ENCODE measurements around the gene PDZD2. TPM values are rescaled to one million over a fixed set of nuclear protein-coding genes. Genes with fewer than 3 reads are reported as not detected.
A peak's percentile ranks its signal among the peaks of the same experiment; 100 is the strongest.

Gene PDZD2
- total RNA-seq, 2 experiments from 2014 or later = 1.3 to 1.8 TPM

DNA sequence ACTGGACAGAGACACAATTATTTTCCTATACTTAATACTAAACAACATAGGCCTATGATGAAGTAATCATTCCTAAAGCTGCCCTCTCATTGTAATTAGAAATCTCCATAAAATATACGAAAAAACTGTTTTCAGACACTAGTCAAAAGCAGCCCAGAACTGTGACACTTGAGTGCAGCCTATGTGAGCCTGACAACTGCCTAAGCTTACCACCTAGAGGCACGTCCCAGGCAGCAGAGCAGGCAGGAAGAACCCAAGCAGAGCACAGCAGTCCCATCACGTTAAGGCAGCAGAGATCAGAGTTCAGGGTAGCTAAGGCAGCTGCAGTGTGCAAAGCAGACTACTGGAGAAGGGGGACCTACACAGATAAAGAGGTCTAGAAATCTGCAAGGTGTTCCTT lies 488.8 kb downstream of the PDZD2 start:
- H3K36me3 ChIP-seq (ENCODE audit: insufficient read depth, low read length) = peaks cover 37% of the 10 kb centered on the region
- Mint-ChIP-seq H3K4me1 (ENCODE audit: low read depth) (peaks cover 63% of the 10 kb centered on the region), H3K9me3 (no peaks in the 10 kb centered on the region), H3K27ac (no peak overlapping the region), H3K4me3 (no peak overlapping the region), H3K36me3 (ENCODE audit: low read depth) (peaks cover 90% of the 10 kb centered on the region), H3K27me3 (no peaks in the 10 kb centered on the region)
- no peak overlapping the region for H3K27ac ChIP-seq (ENCODE audit: low read depth in 1 of 2, low read length in 2 of 2)
- intact Hi-C loops (cut with DNase I, micrococcal nuclease) = no loop called here
- no peaks in the 10 kb centered on the region for H3K9me3 ChIP-seq (ENCODE audit: control insufficient read depth in 1 of 2, insufficient read depth in 1 of 2, low read length in 2 of 2)
- ChIA-PET POLR2A (interaction anchor here (1.2 kb wide), 1 partner anchor 46 kb away, joined by 4 read pairs; the partner anchor contains the start of gene GOLPH3), CTCF (no interaction called here)
- H3K27me3 ChIP-seq (ENCODE audit: control insufficient read depth in 1 of 2, insufficient read depth in 2 of 2, low read length in 2 of 2) = no peaks in the 10 kb centered on the region
- ATAC-seq (ENCODE audit: poor library complexity) (no peak), DNase-seq (no peak)
- H3K4me3 ChIP-seq (ENCODE audit: low read length) = no peak overlapping the region
- no peaks in the 10 kb centered on the region for H3K4me1 ChIP-seq (ENCODE audit: insufficient read depth, low read length)
- TF ChIP-seq, protein P1, sequence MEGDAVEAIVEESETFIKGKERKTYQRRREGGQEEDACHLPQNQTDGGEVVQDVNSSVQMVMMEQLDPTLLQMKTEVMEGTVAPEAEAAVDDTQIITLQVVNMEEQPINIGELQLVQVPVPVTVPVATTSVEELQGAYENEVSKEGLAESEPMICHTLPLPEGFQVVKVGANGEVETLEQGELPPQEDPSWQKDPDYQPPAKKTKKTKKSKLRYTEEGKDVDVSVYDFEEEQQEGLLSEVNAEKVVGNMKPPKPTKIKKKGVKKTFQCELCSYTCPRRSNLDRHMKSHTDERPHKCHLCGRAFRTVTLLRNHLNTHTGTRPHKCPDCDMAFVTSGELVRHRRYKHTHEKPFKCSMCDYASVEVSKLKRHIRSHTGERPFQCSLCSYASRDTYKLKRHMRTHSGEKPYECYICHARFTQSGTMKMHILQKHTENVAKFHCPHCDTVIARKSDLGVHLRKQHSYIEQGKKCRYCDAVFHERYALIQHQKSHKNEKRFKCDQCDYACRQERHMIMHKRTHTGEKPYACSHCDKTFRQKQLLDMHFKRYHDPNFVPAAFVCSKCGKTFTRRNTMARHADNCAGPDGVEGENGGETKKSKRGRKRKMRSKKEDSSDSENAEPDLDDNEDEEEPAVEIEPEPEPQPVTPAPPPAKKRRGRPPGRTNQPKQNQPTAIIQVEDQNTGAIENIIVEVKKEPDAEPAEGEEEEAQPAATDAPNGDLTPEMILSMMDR (IDR thresholded peaks at IDR 0.05) = no peak

DNA sequence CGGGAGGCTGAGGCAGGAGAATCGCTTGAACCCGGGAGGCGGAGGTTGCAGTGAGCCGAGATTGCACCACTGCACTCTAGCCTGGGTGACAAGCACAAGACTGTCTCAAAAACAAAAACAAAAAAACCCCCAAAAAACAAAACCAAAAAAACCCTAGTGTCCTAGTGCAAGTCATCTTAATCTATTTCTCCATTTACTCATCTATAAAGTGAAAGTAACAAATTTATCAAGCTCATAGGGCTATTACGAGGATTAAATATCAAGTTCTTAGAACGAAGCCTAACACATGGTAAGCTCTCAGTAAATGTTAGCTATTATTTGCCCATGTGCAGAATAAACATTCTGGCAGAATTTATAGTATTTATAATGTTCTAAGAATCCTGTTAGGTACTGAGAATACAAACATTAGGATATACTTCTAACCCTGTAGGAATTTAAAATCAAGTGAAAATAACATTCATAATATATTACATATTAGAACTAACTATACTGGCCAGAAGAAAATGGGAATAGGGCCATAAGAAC lies 490.2 kb downstream of the PDZD2 start:
- ChIA-PET CTCF (no interaction called here), POLR2A (interaction anchor here (1.2 kb wide), 1 partner anchor 14 kb away, joined by 3 read pairs; no protein-coding TSS in a partner anchor)
- TF ChIP-seq, protein P1 (IDR thresholded peaks at IDR 0.05) = no peak
- Histone ChIP-seq H3K27ac (ENCODE audit: low read depth in 1 of 2, low read length in 2 of 2) (no peak overlapping the region), H3K27me3 (ENCODE audit: control insufficient read depth in 1 of 2, insufficient read depth in 2 of 2, low read length in 2 of 2) (no peaks in the 10 kb centered on the region), H3K4me1 (ENCODE audit: insufficient read depth, low read length) (no peaks in the 10 kb centered on the region), H3K4me3 (ENCODE audit: low read length) (no peak overlapping the region), H3K36me3 (ENCODE audit: insufficient read depth, low read length) (peaks cover 38% of the 10 kb centered on the region), H3K9me3 (ENCODE audit: control insufficient read depth in 1 of 2, insufficient read depth in 1 of 2, low read length in 2 of 2) (no peaks in the 10 kb centered on the region)
- Mint-ChIP-seq H3K27ac (no peak overlapping the region), H3K9me3 (no peaks in the 10 kb centered on the region), H3K4me1 (ENCODE audit: low read depth) (peaks cover 63% of the 10 kb centered on the region), H3K4me3 (no peak overlapping the region), H3K36me3 (ENCODE audit: low read depth) (peaks cover 85% of the 10 kb centered on the region), H3K27me3 (no peaks in the 10 kb centered on the region)
- ATAC-seq (ENCODE audit: poor library complexity) = no peak
- intact Hi-C loops (cut with DNase I, micrococcal nuclease) = no loop called here
- no peak for DNase-seq

DNA sequence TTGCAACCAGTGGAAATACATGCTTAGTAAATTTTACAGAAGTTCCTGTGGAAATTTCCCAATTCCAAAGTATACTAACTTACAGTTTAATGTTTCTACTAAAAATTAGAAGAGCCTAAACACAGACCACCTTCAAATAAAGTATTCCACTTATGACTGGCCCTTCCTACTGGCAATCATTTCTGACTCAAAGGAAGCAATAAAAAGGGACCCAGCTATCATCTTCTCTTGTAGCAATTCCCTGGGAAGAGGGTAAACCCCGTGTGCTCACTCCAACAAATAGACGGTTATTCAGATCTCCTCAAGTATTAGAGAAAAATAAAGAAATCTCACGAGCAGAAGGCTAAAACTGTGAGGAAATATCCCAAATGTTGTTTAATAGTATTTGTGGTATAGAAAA lies 491.9 kb downstream of the PDZD2 start:
- Mint-ChIP-seq H3K4me1 (ENCODE audit: low read depth) (peaks cover 67% of the 10 kb centered on the region), H3K9me3 (no peaks in the 10 kb centered on the region), H3K4me3 (no peak overlapping the region), H3K36me3 (ENCODE audit: low read depth) (peaks cover 82% of the 10 kb centered on the region), H3K27me3 (no peaks in the 10 kb centered on the region), H3K27ac (peak overlapping the region; percentile 39)
- no peak for ATAC-seq (ENCODE audit: poor library complexity)
- H3K4me1 ChIP-seq (ENCODE audit: insufficient read depth, low read length) = no peaks in the 10 kb centered on the region
- peaks cover 46% of the 10 kb centered on the region for H3K36me3 ChIP-seq (ENCODE audit: insufficient read depth, low read length)
- no peak for DNase-seq
- TF ChIP-seq, protein P1 (IDR thresholded peaks at IDR 0.05) = no peak
- POLR2A ChIA-PET = no interaction called here
- H3K9me3 ChIP-seq (ENCODE audit: control insufficient read depth in 1 of 2, insufficient read depth in 1 of 2, low read length in 2 of 2) = no peaks in the 10 kb centered on the region
- H3K4me3 ChIP-seq (ENCODE audit: low read length) = no peak overlapping the region
- no peak overlapping the region for H3K27ac ChIP-seq (ENCODE audit: low read depth in 1 of 2, low read length in 2 of 2)
- H3K27me3 ChIP-seq (ENCODE audit: control insufficient read depth in 1 of 2, insufficient read depth in 2 of 2, low read length in 2 of 2) = no peaks in the 10 kb centered on the region
- CTCF ChIA-PET = no interaction called here
- intact Hi-C loops (cut with DNase I, micrococcal nuclease) = no loop called here
